CD4-positive, alpha-beta T cell treated with Interleukin-17A for 1 hour (primary cell): Measurements from ENCODE around the gene PNMA1.

Experiments
- DNase-seq: peaks from one replicate; pipeline ENCODE4 v3.0.0-alpha.2; 2020

PNMA1 gene

GRCh38 chr14:73662487-73662943 is 51.7 kb downstream of the PNMA1 start:
- DNase-seq: no peak

- DNase-seq: no peak
These were observed 52.3 kb downstream of the PNMA1 start for GRCh38 chr14:73661872-73662271.
